HCT116 (cell line): ENCODE results near the gene SLC12A5. TPM values are rescaled to one million over a fixed set of nuclear protein-coding genes. Genes with fewer than 3 reads are reported as not detected.

ENCODE experiments used
- ATAC-seq: fragments of 200-7000 bp; cut with Tn5 transposase; 2 replicates; pipeline ENCODE4 v1.9.1; 2020; ENCODE audit warnings: mild to moderate bottlenecking, moderate library complexity
- BruUV-seq: library from RNA; stranded (reverse); fragments of 400-500 nt; replicated peaks from 2 replicates; lab custom pipeline; 2021; lab: Mats Ljungman, UMichigan
- CTCF ChIA-PET: fragments of 300-600 bp; sonication (Branson Sonifier 250); formaldehyde crosslinking; loops from one replicate; lab custom pipeline; 2021; ENCODE audit warnings: antibody characterized with exemption; lab: Charles Lee
- POLR2A ChIA-PET: fragments of 300-600, 350-600 bp; sonication (Branson Sonifier 250); formaldehyde crosslinking; loops from one replicate; lab custom pipeline; 2021; ENCODE audit warnings: antibody characterized with exemption; lab: Charles Lee
- RAD21 ChIA-PET, 2 experiments: fragments of 300-600 bp; sonication (Branson Sonifier 250); formaldehyde crosslinking; loops; one replicate each; lab custom pipeline; 2023; ENCODE audit warnings: low total read pairs in 2 of 2; ENCODE audit not compliant: uncharacterized antibody in 2 of 2, unreplicated experiment in 2 of 2, low non-redundant PET in 1 of 2; lab: Charles Lee
- DNase-seq: peaks from one replicate; pipeline ENCODE4 v3.0.0-alpha.2; 2010; ENCODE audit warnings: low read depth, low spot score
- H2AFZ ChIP-seq: fragments of 200-600 bp; shearing (Covaris generic), sonication (generic); 2 replicates; pipeline ENCODE4 v1.6.1; 2017; ENCODE audit warnings: low read depth, mixed run types, mixed read lengths, antibody characterized with exemption, low read length; ENCODE audit not compliant: poor library complexity, severe bottlenecking
- H3K27ac ChIP-seq: 2 replicates; pipeline ENCODE4 v1.5.1; 2012; ENCODE audit warnings: low read depth, low read length
- H3K27me3 ChIP-seq: fragments of 200-600 bp; sonication (generic); 2 replicates; pipeline ENCODE4 v1.6.1; 2016; ENCODE audit warnings: mixed run types, low read length, mixed read lengths; ENCODE audit not compliant: insufficient read depth
- H3K36me3 ChIP-seq, 2 experiments: fragments of 200-500 bp in 1 of 2; fragments of 200-600 bp in 1 of 2; sonication (Bioruptor generic) in 1 of 2; sonication (generic) in 1 of 2; 2 replicates each; pipeline versions ENCODE4 v1.5.1 to v1.6.1; 2014 to 2016; ENCODE audit warnings: low read length in 2 of 2, inconsistent platforms in 1 of 2, mixed read lengths in 1 of 2, mixed run types in 1 of 2; ENCODE audit not compliant: insufficient read depth in 2 of 2, control insufficient read depth in 1 of 2
- H3K4me1 ChIP-seq, 2 experiments: fragments of 200-600 bp in 1 of 2; sonication (generic) in 1 of 2; 2 replicates each; pipeline versions ENCODE4 v1.5.1 to v1.6.1; 2012 to 2017; ENCODE audit warnings: low read length in 2 of 2, inconsistent platforms in 1 of 2, mild to moderate bottlenecking in 1 of 2, mixed read lengths in 1 of 2, mixed run types in 1 of 2, moderate library complexity in 1 of 2; ENCODE audit not compliant: insufficient read depth in 2 of 2, control insufficient read depth in 1 of 2
- H3K4me2 ChIP-seq: fragments of 200-600 bp; sonication (generic); 2 replicates; pipeline ENCODE4 v1.6.1; 2017; ENCODE audit warnings: mixed run types, low read length, mixed read lengths
- H3K4me3 ChIP-seq, 2 experiments: fragments of 200-600 bp in 1 of 2; sonication (generic) in 1 of 2; replicated peaks in 1 of 2; 2 replicates each; pipeline ENCODE4 v1.5.1; 2011 to 2016; ENCODE audit warnings: low read length in 2 of 2, control low read depth in 1 of 2, low read depth in 1 of 2, mild to moderate bottlenecking in 1 of 2, mixed read lengths in 1 of 2, mixed run types in 1 of 2
- H3K79me2 ChIP-seq: fragments of 200-600 bp; sonication (generic); 2 replicates; pipeline ENCODE4 v1.6.1; 2017; ENCODE audit warnings: mild to moderate bottlenecking, mixed run types, low read length, moderate library complexity, mixed read lengths; ENCODE audit not compliant: insufficient read depth
- H3K9ac ChIP-seq: fragments of 200-600 bp; sonication (generic); 2 replicates; pipeline ENCODE4 v1.6.1; 2016; ENCODE audit warnings: low read length, mixed read lengths
- H3K9me2 ChIP-seq: fragments of 200-600 bp; sonication (generic), shearing (Covaris generic); 2 replicates; pipeline ENCODE4 v1.6.1; 2017; ENCODE audit warnings: mixed run types, mild to moderate bottlenecking, moderate library complexity; ENCODE audit not compliant: insufficient read depth
- H3K9me3 ChIP-seq, 2 experiments: fragments of 200-500 bp in 1 of 2; fragments of 200-600 bp in 1 of 2; sonication (Bioruptor generic) in 1 of 2; sonication (generic) in 1 of 2; 2 replicates each; pipeline ENCODE4 v1.6.1; 2014 to 2017; ENCODE audit warnings: low read length in 2 of 2, mixed read lengths in 2 of 2, inconsistent platforms in 1 of 2, low read depth in 1 of 2, mild to moderate bottlenecking in 1 of 2, mixed run types in 1 of 2, moderate library complexity in 1 of 2; ENCODE audit not compliant: control insufficient read depth in 1 of 2, insufficient read depth in 1 of 2
- H4K20me1 ChIP-seq: fragments of 200-600 bp; sonication (generic), shearing (Covaris generic); 2 replicates; pipeline ENCODE4 v1.6.1; 2017; ENCODE audit warnings: mixed run types, mild to moderate bottlenecking, moderate library complexity; ENCODE audit not compliant: insufficient read depth
- CEBPB ChIP-seq: IDR thresholded peaks from 2 replicates; pipeline ENCODE4 v1.6.1; 2012; ENCODE audit warnings: low read depth
- EGR1 ChIP-seq: IDR thresholded peaks from 2 replicates; pipeline ENCODE4 v1.6.1; 2012; ENCODE audit warnings: low read depth
- EZH2phosphoT487 ChIP-seq: fragments of 200-600 bp; IDR thresholded peaks from 2 replicates; pipeline ENCODE4 v1.6.1; 2018; ENCODE audit warnings: antibody characterized with exemption, borderline replicate concordance
- POLR2A ChIP-seq: IDR thresholded peaks from 2 replicates; pipeline ENCODE4 v1.7.0; 2011; ENCODE audit warnings: borderline replicate concordance; ENCODE audit not compliant: insufficient read depth, insufficient read length; ENCODE audit errors: extremely low read depth
- POLR2AphosphoS5 ChIP-seq: IDR thresholded peaks from 2 replicates; pipeline ENCODE4 v1.6.1; 2011; ENCODE audit warnings: mild to moderate bottlenecking, low read depth, low read length, moderate library complexity
- SIN3A ChIP-seq: IDR thresholded peaks from 2 replicates; pipeline ENCODE4 v1.6.1; 2012; ENCODE audit warnings: low read depth
- ZBTB33 ChIP-seq: IDR thresholded peaks from 2 replicates; pipeline ENCODE4 v1.6.1; 2011; ENCODE audit warnings: mild to moderate bottlenecking, low read length, moderate library complexity; ENCODE audit not compliant: insufficient replicate concordance; ENCODE audit errors: extremely low read depth
- ZFX ChIP-seq: fragments of 450-650 bp; IDR thresholded peaks from 2 replicates; pipeline ENCODE4 v1.6.1; 2017
- ZNF274 ChIP-seq: fragments of 200-500 bp; sonication (Bioruptor generic); IDR thresholded peaks from 2 replicates; pipeline ENCODE4 v1.6.1; 2014; ENCODE audit warnings: mild to moderate bottlenecking, low read depth, low read length, inconsistent platforms
- intact Hi-C: fragments of 100-400 bp; cut with micrococcal nuclease; formaldehyde crosslinking; loops from 2 replicates; pipeline ENCODE4 v1.10.0; 2022
- total RNA-seq: library from RNA; stranded (reverse); gene quantifications from one replicate; pipeline ENCODE4 v1.2.1, GENCODE V29; 2021; ENCODE audit not compliant: unreplicated experiment
- TF ChIP-seq, protein P1 (sequence below): IDR thresholded peaks from 2 replicates; pipeline ENCODE4 v1.6.1; 2012

SLC12A5 gene
- total RNA-seq, 1 experiment from 2014 or later, result 1.9 TPM

DNA sequence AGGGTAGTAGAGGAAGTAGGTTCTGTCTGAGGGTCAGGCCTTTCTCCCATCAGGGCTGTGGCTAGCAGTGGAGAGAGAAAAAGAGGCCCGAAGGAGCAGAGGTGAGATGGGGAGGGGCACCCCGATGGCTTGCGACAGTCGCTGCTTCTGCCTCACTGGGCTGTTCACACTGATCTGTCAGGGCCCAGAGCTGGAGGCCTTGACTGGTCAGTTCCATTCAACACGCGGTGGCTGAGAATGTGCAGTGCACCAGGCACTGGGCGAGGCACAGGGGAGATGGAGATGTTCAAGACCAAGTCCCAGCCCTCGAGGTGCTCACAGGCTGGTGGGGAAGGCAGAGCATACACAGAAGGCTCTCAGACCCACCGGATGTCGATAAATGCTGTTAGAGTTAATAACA lies 21.4 kb downstream of the SLC12A5 start:
- Histone ChIP-seq H4K20me1 (no peaks in the 10 kb centered on the region), H3K9me2 (no peaks in the 10 kb centered on the region), H3K4me2 (no peak overlapping the region), H3K36me3 (no peaks in the 10 kb centered on the region), H3K79me2 (no peaks in the 10 kb centered on the region), H3K4me1 (no peaks in the 10 kb centered on the region), H3K27me3 (peaks cover 44% of the 10 kb centered on the region), H3K27ac (no peak overlapping the region), H3K4me3 (no peak overlapping the region), H2AFZ (no peak overlapping the region), H3K9me3 (no peaks in the 10 kb centered on the region), H3K9ac (no peak overlapping the region)
- intact Hi-C loops, result no loop called here
- DNase-seq, result no peak
- ChIA-PET CTCF (no interaction called here), RAD21 (no interaction called here), POLR2A (no interaction called here)
- ATAC-seq, result no peak
- TF ChIP-seq ZNF274, result no peak
- no peak for TF ChIP-seq ZBTB33
- no peak for TF ChIP-seq EGR1
- TF ChIP-seq CEBPB, result no peak
- TF ChIP-seq POLR2AphosphoS5, result no peak
- TF ChIP-seq SIN3A, result no peak
- no peak for TF ChIP-seq EZH2phosphoT487
- TF ChIP-seq, protein P1, sequence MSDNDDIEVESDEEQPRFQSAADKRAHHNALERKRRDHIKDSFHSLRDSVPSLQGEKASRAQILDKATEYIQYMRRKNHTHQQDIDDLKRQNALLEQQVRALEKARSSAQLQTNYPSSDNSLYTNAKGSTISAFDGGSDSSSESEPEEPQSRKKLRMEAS, result no peak
- TF ChIP-seq POLR2A, result no peak
- no peak for TF ChIP-seq ZFX
- no TSS peak for BruUV-seq
